Stomach (tissue), 9 donors: ENCODE data around the gene WBP2. TPM values are rescaled to one million over a fixed set of nuclear protein-coding genes. Genes with fewer than 3 reads are reported as not detected.

ENCODE experiments used
- DNase-seq, 2 donors: peaks; one replicate each; pipeline versions ENCODE4 v3.0.0 to v3.0.0-alpha.2; 2013 to 2019
- H3K27ac ChIP-seq, 5 donors: fragments of 200-600 bp in 4 of 5; sonication (generic) in 4 of 5; one replicate each; pipeline ENCODE4 v1.5.1; 2013 to 2019; ENCODE audit warnings: mild to moderate bottlenecking in 1 of 5, moderate library complexity in 1 of 5
- H3K27me3 ChIP-seq, 3 donors: fragments of 200-600 bp; sonication (generic); one replicate each; pipeline ENCODE4 v1.5.1; 2017 to 2019; ENCODE audit warnings: mixed run types in 1 of 3
- H3K36me3 ChIP-seq, 4 donors: fragments of 200-600 bp; sonication (generic); 1 replicate in 3 of 4; 2 replicates in 1 of 4; pipeline ENCODE4 v1.5.1; 2016 to 2019
- H3K4me1 ChIP-seq, 4 donors: fragments of 200-600 bp; sonication (generic); one replicate each; pipeline ENCODE4 v1.5.1; 2016 to 2019
- H3K4me3 ChIP-seq, 4 donors: fragments of 200-600 bp; sonication (generic) in 3 of 4; one replicate each; pipeline ENCODE4 v1.5.1; 2016 to 2019; ENCODE audit warnings: mild to moderate bottlenecking in 1 of 4
- H3K9me3 ChIP-seq, 4 donors: fragments of 200-600 bp; sonication (generic); one replicate each; pipeline ENCODE4 v1.5.1; 2016 to 2019
- EP300 ChIP-seq: sonication (generic); formaldehyde crosslinking; IDR thresholded peaks from one replicate; pipeline ENCODE4 v1.6.1; 2017; ENCODE audit warnings: antibody characterized with exemption
- POLR2A ChIP-seq, 4 donors: fragments of 450-650 bp; IDR thresholded peaks; one replicate each; pipeline ENCODE4 v1.6.1; 2016; ENCODE audit warnings: antibody characterized with exemption in 4 of 4, control low read depth in 2 of 4, mild to moderate bottlenecking in 1 of 4, moderate library complexity in 1 of 4
- POLR2AphosphoS5 ChIP-seq, 3 donors: sonication (generic); formaldehyde crosslinking; IDR thresholded peaks; one replicate each; pipeline ENCODE4 v1.6.1; 2016; ENCODE audit warnings: antibody characterized with exemption in 3 of 3
- WGBS, 5 donors: extraction: QIAGEN DNeasy Blood & Tissue Kit in 3 of 5; methylation state at CpG; one replicate each; pipeline versions ENCODE4 v1.1.5 to v1.1.7; 2013 to 2018; 5-methylcytosine and 5-hydroxymethylcytosine counted together
- intact Hi-C: fragments of 100-400 bp; cut with DNase I; formaldehyde crosslinking; loops from one replicate; pipeline ENCODE4 v1.15.1; 2023; ENCODE audit warnings: low total_unique reads
- polyA plus RNA-seq, 3 donors: library from polyadenylated mRNA; stranded (reverse); fragments of 200-250 nt; gene quantifications; one replicate each; pipeline ENCODE4 v1.2.3, GENCODE V29; 2013
- total RNA-seq, 5 donors: library from RNA; depleted of rRNA; stranded (reverse); fragments of >200 nt; gene quantifications; one replicate each; pipeline versions ENCODE4 v1.1.0 to v1.2.3, GENCODE V29; 2014 to 2016
- TF ChIP-seq, protein P1 (sequence below), 7 experiments: fragments of 450-650 bp in 4 of 7; fragments of 200-600 bp in 3 of 7; sonication (generic) in 3 of 7; IDR thresholded peaks; one replicate each; pipeline ENCODE4 v1.5.1; 2016 to 2019; ENCODE audit warnings: antibody characterized with exemption in 7 of 7, control low read depth in 2 of 7, mild to moderate bottlenecking in 1 of 7
- donor health status: healthy with polysubstance abuse.
- donor health status: Bipolar disorder and iron deficiency.
- donor health status: healthy.

The WBP2 gene
- total and polyA plus RNA-seq, 8 donors = 28.6 to 122 (median 72.5) TPM

DNA sequence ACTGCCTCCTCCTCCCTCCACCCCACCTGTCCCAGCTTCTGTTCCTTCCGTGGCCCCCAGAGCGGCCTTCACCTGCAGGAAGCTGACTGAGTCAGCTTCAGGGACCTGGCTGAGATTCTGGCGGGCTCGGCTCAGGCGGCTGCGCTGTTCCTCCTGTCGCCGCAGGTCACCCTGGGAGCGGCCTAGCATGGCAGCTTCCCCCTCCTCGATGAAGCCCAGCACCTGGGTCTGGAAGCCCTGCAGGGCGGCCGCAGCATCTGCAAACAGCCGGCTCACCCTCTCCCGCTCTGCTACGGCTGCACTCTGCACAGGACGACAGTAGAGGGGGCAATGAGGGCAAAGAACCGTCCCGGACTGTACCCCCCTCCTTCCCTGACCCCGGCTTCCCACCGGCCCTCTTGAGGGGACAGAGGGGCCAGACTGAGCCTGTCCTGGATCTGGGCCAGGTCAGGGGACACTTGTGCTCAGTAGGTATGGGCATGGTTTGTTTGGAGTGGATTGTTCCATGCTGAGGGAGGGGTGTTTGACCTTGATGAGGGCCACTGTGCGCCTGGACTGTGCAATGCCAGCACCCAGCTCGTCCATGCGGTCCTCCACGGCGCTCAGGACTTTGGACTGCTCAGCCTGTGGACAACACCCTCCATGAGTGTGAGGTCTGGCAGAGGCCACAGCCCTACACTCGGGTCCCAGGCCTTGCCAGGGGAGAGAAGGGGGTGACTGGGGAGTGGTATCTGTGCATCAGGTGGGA lies 21.2 kb upstream of the WBP2 start:
- H3K27me3 ChIP-seq = peaks cover 0 to 14% (median 0%) of the 10 kb centered on the region in 3 donors
- peaks cover 47 to 75% (median 68%) of the 10 kb centered on the region in 4 donors for H3K4me1 ChIP-seq
- peak overlapping the region; percentile 59 to 71 (median 70) for H3K4me3 ChIP-seq
- DNase-seq = peak; percentile 79 to 87
- peak overlapping the region; percentile 91 to 96 (median 93) for H3K27ac ChIP-seq
- TF ChIP-seq EP300 = no peak
- no peak for TF ChIP-seq POLR2A (IDR thresholded peaks at IDR 0.05)
- TF ChIP-seq, protein P1, sequence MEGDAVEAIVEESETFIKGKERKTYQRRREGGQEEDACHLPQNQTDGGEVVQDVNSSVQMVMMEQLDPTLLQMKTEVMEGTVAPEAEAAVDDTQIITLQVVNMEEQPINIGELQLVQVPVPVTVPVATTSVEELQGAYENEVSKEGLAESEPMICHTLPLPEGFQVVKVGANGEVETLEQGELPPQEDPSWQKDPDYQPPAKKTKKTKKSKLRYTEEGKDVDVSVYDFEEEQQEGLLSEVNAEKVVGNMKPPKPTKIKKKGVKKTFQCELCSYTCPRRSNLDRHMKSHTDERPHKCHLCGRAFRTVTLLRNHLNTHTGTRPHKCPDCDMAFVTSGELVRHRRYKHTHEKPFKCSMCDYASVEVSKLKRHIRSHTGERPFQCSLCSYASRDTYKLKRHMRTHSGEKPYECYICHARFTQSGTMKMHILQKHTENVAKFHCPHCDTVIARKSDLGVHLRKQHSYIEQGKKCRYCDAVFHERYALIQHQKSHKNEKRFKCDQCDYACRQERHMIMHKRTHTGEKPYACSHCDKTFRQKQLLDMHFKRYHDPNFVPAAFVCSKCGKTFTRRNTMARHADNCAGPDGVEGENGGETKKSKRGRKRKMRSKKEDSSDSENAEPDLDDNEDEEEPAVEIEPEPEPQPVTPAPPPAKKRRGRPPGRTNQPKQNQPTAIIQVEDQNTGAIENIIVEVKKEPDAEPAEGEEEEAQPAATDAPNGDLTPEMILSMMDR (IDR thresholded peaks at IDR 0.05) = peak in 1 of 7 experiments; percentile 23
- peak in 2 of 3 donors; percentile 49 to 87 for TF ChIP-seq POLR2AphosphoS5 (IDR thresholded peaks at IDR 0.05)
- peaks cover 8 to 23% (median 18%) of the 10 kb centered on the region in 4 donors for H3K36me3 ChIP-seq
- WGBS, 5 donors = 7 to 14% (median 10%) methylated on average over 5 to 26 of the region's 26 CpGs
- intact Hi-C loops = no loop called here
- no peaks in the 10 kb centered on the region for H3K9me3 ChIP-seq

DNA sequence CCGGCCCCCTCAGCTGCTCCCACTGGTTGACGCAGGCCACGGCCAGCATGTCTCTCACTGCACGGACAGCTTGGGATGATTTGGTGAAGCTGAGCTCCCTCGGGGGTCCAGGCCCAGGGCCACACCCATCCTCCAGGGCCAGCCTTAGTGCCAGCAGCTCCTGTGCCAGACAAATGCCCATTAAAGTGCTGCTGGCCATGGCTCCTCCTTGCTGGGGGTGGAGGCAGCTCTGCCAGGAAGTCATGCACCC lies 20.7 kb upstream of the WBP2 start:
- DNase-seq = no peak
- H3K9me3 ChIP-seq = no peaks in the 10 kb centered on the region
- H3K36me3 ChIP-seq = peaks cover 8 to 23% (median 18%) of the 10 kb centered on the region in 4 donors
- H3K4me3 ChIP-seq = peak overlapping the region; percentile 59 to 71 (median 70)
- peak overlapping the region; percentile 91 to 96 (median 93) for H3K27ac ChIP-seq
- intact Hi-C loops = no loop called here
- TF ChIP-seq EP300 = peak; percentile 6
- TF ChIP-seq, protein P1 (IDR thresholded peaks at IDR 0.05) = no peak
- WGBS, 5 donors = 30 to 62% (median 36%) methylated on average over 1 to 5 of the region's 5 CpGs; no CpG with 5 or more reads in 1 of the 5 donors
- peaks cover 0 to 14% (median 0%) of the 10 kb centered on the region in 3 donors for H3K27me3 ChIP-seq
- peaks cover 47 to 76% (median 70%) of the 10 kb centered on the region in 4 donors for H3K4me1 ChIP-seq

DNA sequence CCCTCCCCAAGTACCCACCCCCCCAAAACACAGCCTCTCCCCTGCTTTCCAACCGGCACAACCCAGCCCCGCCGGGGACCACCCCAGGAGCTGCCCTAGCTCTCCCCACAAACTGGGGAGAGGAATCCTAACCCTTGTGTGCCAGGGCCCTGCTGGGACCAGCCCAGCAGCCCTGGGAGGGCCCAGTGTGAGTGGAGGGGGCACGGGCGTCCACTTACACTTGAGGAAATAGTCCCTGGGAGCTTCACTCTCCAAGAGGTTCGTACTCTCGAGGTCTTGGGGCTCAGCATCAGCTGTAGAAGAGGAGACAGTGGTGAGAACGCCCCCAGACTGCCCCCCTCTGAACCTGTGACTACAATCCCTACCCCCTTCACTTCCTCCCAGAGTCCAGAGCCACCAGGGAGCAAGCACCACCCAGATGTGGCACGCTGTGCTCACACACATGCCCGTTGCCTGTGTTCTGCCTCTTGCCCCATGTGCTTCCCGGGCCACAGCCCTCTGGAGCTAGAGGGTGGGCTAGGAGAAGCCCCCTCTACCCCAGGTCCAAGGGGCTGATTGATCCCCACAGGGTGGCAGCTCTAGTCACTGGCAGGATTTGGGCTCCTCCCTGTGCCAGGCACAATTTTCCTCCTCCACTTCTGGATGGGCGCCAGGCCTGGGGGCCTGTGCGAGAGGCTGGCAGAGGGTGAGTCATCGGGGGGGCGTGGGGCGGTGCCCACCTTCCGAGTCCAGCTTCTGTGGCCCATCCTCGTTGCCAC lies 20.2 kb upstream of the WBP2 start:
- no peaks in the 10 kb centered on the region for H3K9me3 ChIP-seq
- H3K27ac ChIP-seq = peak overlapping the region; percentile 91 to 96 (median 93)
- DNase-seq = peak; percentile 60 to 72
- H3K27me3 ChIP-seq = peaks cover 0 to 14% (median 0%) of the 10 kb centered on the region in 3 donors
- peaks cover 8 to 23% (median 18%) of the 10 kb centered on the region in 4 donors for H3K36me3 ChIP-seq
- intact Hi-C loops = no loop called here
- WGBS, 5 donors = 46 to 65% (median 54%) methylated on average over 9 to 18 of the region's 18 CpGs
- H3K4me1 ChIP-seq = peaks cover 47 to 81% (median 73%) of the 10 kb centered on the region in 4 donors
- H3K4me3 ChIP-seq = peak overlapping the region; percentile 59 to 71 (median 70)
- TF ChIP-seq, protein P1 (IDR thresholded peaks at IDR 0.05) = no peak
- TF ChIP-seq EP300 (no peak), POLR2AphosphoS5 (IDR thresholded peaks at IDR 0.05) (no peak), POLR2A (IDR thresholded peaks at IDR 0.05) (no peak)

DNA sequence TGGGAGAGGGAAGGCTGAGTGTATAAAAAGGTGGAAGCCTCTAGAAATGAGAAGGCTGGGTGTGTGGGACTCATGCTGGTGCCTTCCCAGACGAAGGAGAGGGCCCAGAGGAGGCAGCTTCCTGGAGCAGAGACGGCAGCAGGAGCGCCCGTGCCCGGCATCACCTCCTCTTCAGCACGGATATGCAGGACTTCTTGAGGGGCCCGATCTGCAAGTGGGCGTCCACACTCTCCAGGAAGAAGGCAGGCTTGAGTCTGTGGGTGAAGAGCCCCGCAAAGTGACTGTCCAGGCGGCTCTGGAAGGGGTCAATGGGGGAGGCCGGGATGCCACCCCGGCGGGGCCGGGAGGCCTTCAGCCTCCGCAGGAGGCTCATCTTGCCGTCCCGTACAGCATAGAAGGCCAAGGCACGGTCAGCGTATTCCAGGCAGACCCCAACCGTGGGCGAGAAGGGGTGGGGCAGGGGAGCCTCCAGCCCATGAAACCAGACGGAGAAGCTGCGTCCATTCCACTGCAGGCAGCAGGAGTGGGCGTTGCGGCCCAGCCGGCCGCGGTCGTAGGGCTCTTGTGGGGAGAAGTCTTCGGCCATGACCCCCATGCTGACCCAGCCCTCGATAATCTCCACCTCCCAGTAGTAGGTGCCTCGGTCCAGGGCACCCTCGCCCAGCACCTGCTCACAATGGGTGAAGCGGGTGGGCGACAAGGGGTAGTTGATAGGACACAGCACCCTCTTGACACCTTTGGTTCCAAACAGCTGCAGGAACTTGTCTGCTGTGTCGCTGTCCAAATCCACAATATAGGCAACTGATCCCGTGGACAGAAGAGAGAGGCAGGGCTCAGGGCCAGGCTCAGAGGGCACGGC lies 19.4 kb upstream of the WBP2 start:
- Histone ChIP-seq H3K27me3 (peaks cover 0 to 14% (median 0%) of the 10 kb centered on the region in 3 donors), H3K4me3 (no peak overlapping the region), H3K36me3 (peaks cover 8 to 23% (median 18%) of the 10 kb centered on the region in 4 donors), H3K4me1 (peaks cover 51 to 89% (median 80%) of the 10 kb centered on the region in 4 donors), H3K9me3 (no peaks in the 10 kb centered on the region), H3K27ac (peak overlapping the region; percentile 91 to 96 (median 93))
- no peak for DNase-seq
- WGBS, 5 donors = 89 to 95% (median 92%) methylated on average over 22 to 38 of the region's 38 CpGs
- TF ChIP-seq EP300 (no peak), POLR2A (IDR thresholded peaks at IDR 0.05) (no peak), POLR2AphosphoS5 (IDR thresholded peaks at IDR 0.05) (no peak)
- TF ChIP-seq, protein P1 (IDR thresholded peaks at IDR 0.05) = no peak
- intact Hi-C loops = no loop called here
